HCEC 1CT (cell line): ENCODE measurements around the gene KRTAP10-12.
"Not testable (repeated sequence)": the region's sequence is repeated elsewhere in the genome, so short reads cannot be mapped to it uniquely, and the experiment has no call there.

Source experiments
- DNase-seq: peaks from one replicate; pipeline ENCODE4 v3.0.0-alpha.2; 2017

KRTAP10-12 gene

GRCh38 chr21:44697172-44697810, at the start of gene KRTAP10-12:
KRTAP10-12 (plus strand) TSS chr21:44697172; CDS start chr21:44697202, 30 bp downstream.
- DNase-seq: not testable (repeated sequence)

- DNase-seq: no peak
Observed at GRCh38 chr21:44647222-44647552, 49.8 kb upstream of the KRTAP10-12 start.

- DNase-seq: no peak
Observed at GRCh38 chr21:44648557-44649311, 48.2 kb upstream of the KRTAP10-12 start.

GRCh38 chr21:44649521-44650100, 47.4 kb upstream of the KRTAP10-12 start:
- DNase-seq: no peak

GRCh38 chr21:44650265-44650972, 46.6 kb upstream of the KRTAP10-12 start:
- DNase-seq: no peak

- DNase-seq: no peak
Observed at GRCh38 chr21:44650973-44651675, 45.8 kb upstream of the KRTAP10-12 start.

- DNase-seq: no peak
Observed at GRCh38 chr21:44653123-44653522, 43.8 kb upstream of the KRTAP10-12 start.

- no peak for DNase-seq
Observed at GRCh38 chr21:44653656-44654575, 43.1 kb upstream of the KRTAP10-12 start.

- DNase-seq: no peak
Observed at GRCh38 chr21:44654576-44655175, 42.3 kb upstream of the KRTAP10-12 start, which contains the start of gene KRTAP12-4. KRTAP12-4 (minus strand) TSS chr21:44654659; CDS start chr21:44654614, 45 bp downstream.

- DNase-seq: no peak
Observed at GRCh38 chr21:44656868-44657267, 40.1 kb upstream of the KRTAP10-12 start.

- no peak for DNase-seq
Observed at GRCh38 chr21:44657635-44658540, 39.1 kb upstream of the KRTAP10-12 start, which contains the start of gene KRTAP12-3. KRTAP12-3 (plus strand) TSS chr21:44657932; CDS start chr21:44657980, 48 bp downstream.

GRCh38 chr21:44658541-44658910, 38.4 kb upstream of the KRTAP10-12 start:
- no peak for DNase-seq

- DNase-seq: no peak
Observed at GRCh38 chr21:44658913-44659595, 37.9 kb upstream of the KRTAP10-12 start.

- not testable (repeated sequence) for DNase-seq
Observed at GRCh38 chr21:44661567-44661966, 35.4 kb upstream of the KRTAP10-12 start.

- DNase-seq: no peak
Observed at GRCh38 chr21:44664691-44665090, 32.3 kb upstream of the KRTAP10-12 start.

GRCh38 chr21:44666401-44667320, 30.3 kb upstream of the KRTAP10-12 start, which contains the start of gene KRTAP12-2:
KRTAP12-2 (minus strand) TSS chr21:44666927; CDS start chr21:44666886, 41 bp downstream.
- DNase-seq: no peak

GRCh38 chr21:44667612-44668011, 29.4 kb upstream of the KRTAP10-12 start:
- DNase-seq: no peak
